ENCODE results near the gene CFAP298.
A peak's percentile ranks its signal among the peaks of the same experiment; 100 is the strongest.

Gene CFAP298

DNA sequence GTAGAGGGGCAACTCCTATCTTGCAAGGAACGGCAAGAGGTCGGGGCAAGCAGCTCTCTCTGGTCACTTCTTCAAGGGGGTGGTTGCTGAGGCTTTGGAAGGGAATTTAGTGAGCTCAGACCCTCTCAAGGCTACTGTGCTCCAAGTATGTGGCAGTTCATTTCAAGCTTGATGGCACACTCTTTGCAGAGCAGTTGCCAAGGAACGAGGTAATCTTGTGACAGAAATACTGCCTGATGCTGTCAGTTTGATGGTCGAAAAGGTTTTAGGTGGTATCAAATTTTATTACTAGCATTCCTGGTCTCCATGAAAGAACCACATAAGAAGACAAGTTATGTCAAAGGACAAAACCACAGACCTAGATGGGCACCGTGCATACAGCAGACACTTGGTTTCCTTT, 13.1 kb downstream of the CFAP298 start:
- DNase-seq (ENCODE audit: low spot score), result no peak

- peak; percentile 70 for DNase-seq (ENCODE audit: low spot score)
Measured at GRCh38 chr21:32597205-32597604, 15.0 kb downstream of the CFAP298 start.

DNA sequence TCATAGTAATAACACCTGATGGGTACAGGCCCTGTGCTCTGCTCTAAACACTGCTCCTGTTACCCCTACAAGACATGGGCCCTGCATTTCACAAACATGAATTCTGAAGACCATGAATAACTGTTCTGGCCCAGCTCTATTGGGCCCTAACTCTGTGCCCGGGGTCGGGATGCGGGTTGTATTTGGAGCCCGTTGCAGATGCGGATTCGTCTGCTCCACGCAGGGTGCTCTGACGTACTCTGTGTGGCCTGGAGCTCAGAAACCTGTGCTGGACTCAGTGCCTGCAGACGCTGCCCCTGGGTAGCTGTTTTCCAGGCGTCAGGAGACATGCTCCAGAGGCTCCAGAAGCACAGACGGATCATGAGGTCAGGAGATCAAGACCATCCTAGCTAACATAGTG, 16.7 kb downstream of the CFAP298 start:
- no peak for DNase-seq (ENCODE audit: low spot score)

GRCh38 chr21:32593690-32594089, 18.5 kb downstream of the CFAP298 start:
- no peak for DNase-seq (ENCODE audit: low spot score)

DNA sequence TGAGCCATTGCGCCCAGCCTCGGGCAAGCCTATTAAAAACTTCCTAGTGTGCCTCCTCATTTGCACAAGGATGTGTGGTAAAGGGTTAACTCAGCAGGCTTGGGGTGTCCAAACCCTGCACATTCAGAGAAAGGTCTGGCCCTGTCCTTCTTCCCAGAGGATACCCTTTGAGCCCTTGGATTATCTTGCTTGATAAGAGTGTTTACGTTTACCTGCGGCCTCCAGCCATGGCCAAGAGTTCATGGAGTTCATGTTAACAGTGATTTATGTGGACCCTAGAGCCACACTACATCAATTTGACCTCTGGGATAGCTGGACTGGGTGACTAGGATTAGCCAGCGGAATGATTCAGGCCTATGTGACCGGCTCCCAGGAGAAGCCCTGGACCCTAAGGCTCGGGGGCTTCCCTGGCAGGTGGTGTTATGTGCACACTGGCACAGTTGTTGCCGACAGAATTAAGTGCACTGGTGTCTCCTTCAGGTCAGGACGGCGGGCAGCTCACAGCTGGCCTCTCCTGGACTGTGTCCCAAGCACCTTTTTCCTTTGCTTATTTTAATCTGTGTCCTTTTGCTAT, 19.2 kb downstream of the CFAP298 start:
- DNase-seq (ENCODE audit: low spot score), result no peak

DNA sequence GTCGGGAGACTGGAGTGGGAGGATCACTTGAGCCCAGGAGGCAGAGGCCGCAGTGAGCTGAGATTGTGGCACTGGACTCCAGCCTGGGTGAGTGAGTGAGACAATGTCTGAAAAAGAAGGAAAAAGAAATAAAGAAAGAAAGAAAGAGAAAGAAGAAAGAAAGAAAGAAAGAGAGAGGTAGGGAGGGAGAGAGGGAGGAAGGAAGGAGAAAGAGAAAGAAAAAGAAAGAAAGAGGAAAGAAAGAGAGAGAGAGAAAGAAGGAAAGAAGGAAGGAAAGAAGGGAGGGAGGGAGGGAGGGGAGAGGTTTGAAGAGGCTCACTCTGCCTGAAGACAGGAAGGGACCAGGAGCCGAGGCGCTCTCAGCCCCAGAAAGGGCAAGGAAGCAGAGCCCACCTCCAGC, 22.0 kb downstream of the CFAP298 start:
- DNase-seq (ENCODE audit: low spot score), result no peak

- no peak for DNase-seq (ENCODE audit: low spot score)
Measured at GRCh38 chr21:32587651-32588050, 24.5 kb downstream of the CFAP298 start.

GRCh38 chr21:32587120-32587519, 25.1 kb downstream of the CFAP298 start:
- no peak for DNase-seq (ENCODE audit: low spot score)

DNA sequence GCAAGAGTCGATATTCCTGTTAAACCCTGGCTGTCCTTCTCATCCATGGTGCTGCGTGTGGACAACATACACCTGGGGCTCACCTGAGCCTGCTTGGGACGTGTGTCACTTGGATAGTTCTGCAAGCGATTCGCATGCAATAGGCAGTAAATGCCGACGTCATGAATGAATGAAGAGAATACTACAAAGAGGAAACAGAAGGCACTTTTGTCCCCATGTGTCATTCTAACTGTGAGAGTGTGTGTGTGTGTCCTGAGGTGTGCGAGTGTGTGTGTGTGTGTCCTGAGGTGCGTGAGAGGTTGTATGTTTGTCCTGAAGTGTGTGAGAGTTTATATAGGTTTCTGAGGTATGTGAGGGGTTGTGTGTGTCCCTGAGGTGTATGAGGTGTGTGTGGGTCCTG, 26.2 kb downstream of the CFAP298 start:
- DNase-seq (ENCODE audit: low spot score), result no peak

DNA sequence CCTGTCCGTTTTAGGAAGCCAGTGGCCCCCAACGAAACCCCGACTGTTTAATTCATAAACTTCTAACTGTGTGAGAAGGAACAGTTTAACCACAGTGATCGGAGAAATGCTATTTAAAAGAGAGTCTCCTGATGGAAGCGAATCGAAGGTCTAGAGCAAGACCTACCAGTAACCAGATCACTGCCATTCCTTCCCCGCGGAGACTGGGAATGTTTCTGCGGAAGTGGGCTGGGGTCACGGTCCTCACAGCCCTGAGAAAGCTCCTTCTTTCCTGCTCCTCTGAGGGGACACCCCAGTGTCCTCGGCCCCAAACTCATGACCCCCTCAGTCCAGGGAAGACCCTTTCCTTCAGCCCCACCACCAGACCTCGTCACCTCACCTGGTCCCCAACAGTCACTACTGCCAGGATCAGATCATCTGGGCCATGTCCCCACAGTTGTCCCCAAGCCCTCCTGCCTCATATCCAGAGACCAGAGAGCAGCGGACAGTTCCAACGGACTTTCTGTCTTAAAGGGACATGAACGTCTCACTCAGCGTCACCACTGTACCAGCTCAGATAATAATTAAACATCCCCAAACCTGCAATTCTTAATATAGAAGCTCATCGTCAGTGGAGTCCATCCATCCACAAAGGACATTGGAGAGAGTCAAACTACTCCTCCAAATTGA, 27.0 kb downstream of the CFAP298 start, which contains the start of gene TCP10L:
TCP10L (minus strand) TSS at position 482 of the 669 bp plus-strand sequence. CDS start 1,219 bp downstream, outside the sequence.
- no peak for DNase-seq (ENCODE audit: low spot score)

DNA sequence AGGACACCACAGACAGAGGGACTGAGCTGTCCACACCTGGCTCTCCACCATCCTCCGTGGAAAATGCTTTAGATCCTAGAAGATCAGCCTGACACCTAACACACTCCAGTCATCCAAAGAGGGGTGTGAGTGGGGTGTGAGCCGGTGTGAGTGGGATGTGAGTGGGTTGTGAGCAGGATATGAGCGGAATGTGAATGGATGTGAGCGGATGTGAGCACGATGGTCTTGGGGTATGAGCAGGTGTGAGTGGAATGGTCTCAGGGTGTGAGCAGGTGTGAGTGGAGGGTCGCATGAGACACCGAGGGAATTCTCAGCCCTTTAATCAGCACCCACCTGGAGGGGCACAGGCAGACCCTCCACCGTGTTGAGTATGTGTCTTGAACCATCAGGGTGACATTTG, 27.7 kb downstream of the CFAP298 start:
- no peak for DNase-seq (ENCODE audit: low spot score)

DNA sequence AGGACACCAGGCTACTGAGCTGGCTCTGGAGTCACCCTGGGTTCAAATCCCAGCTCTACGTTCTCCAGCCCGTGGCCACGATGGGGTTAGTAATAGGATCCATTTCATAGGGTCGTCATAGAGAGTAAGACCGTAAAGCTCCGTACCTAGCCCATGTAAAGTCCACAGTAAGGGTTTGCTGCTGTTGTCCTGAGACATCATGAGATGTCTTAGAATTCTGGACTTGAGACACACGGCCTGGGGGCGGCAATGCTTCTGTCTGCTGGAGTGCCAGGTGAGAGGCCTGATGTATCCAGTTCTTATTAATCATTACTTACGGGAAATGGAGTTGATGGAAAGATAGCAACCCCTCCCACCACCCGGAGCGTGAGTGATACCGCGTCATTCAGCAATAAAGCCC, 30.4 kb downstream of the CFAP298 start:
- no peak for DNase-seq (ENCODE audit: low spot score)

GRCh38 chr21:32580949-32581348, 31.2 kb downstream of the CFAP298 start:
- no peak for DNase-seq (ENCODE audit: low spot score)

- DNase-seq (ENCODE audit: low spot score), result no peak
Measured at GRCh38 chr21:32578107-32578691, 34.0 kb downstream of the CFAP298 start.

GRCh38 chr21:32576011-32576410, 36.2 kb downstream of the CFAP298 start:
- DNase-seq (ENCODE audit: low spot score), result no peak

- DNase-seq (ENCODE audit: low spot score), result no peak
Measured at GRCh38 chr21:32574946-32575925, 36.9 kb downstream of the CFAP298 start.

DNA sequence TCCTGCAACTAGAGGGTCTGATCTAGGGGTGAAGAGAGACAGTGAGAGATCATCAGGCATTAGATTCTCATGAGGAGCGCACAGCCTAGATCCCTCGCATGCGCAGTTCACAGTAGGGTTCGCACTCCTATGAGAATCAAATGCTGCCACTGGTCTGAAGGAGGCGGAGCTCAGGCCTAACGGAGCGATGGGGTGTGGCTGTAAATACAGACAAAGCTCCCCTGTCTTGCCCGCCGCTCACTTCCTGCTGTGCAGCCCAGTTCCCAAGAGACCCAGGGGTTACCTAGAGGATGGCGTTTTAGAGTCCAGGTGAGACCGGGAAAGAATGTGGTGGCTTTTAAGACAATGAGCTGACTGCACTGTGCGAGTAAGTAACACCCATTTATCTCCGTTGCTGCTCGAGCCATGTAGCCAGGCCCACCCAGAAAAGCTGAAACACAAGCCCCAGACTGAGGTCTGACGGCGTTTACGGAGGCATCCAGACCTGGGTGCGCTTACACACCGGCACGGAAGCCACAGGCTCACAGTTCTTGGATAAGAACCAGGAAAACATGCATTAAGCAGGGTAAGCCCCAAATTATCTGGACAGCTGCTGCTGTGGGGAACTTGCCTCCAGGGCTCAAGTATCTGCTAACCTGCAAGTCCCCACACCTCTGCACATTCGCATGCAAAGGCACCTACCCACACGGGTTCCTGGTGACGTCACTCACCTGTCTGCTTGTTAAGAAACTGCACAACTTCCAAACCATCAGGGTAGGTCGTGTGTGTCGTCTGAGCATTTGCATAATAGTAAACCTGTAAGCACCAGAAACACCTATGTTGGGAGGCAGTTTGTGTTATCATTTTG, 39.4 kb downstream of the CFAP298 start:
- no peak for DNase-seq (ENCODE audit: low spot score)

DNA sequence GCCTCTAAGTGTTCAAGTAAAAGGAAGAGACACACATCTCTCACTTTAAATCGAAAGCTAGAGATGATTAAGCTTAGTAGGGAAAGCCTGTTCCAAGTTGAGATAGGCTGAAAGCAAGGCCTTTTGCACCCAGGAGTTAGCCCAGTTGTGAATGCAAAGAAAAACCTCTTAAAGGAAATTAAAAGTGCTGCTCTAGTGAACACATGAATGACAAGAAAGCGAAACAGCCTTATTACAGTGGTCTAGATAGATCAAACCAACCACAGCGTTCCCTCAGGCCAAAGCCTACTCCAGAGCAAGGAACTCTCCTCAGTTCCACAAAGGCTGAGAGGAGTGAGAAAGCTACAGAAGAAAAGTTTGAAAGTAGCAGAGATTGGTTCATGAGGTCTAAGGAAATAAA, 41.7 kb downstream of the CFAP298 start:
- DNase-seq (ENCODE audit: low spot score), result no peak

DNA sequence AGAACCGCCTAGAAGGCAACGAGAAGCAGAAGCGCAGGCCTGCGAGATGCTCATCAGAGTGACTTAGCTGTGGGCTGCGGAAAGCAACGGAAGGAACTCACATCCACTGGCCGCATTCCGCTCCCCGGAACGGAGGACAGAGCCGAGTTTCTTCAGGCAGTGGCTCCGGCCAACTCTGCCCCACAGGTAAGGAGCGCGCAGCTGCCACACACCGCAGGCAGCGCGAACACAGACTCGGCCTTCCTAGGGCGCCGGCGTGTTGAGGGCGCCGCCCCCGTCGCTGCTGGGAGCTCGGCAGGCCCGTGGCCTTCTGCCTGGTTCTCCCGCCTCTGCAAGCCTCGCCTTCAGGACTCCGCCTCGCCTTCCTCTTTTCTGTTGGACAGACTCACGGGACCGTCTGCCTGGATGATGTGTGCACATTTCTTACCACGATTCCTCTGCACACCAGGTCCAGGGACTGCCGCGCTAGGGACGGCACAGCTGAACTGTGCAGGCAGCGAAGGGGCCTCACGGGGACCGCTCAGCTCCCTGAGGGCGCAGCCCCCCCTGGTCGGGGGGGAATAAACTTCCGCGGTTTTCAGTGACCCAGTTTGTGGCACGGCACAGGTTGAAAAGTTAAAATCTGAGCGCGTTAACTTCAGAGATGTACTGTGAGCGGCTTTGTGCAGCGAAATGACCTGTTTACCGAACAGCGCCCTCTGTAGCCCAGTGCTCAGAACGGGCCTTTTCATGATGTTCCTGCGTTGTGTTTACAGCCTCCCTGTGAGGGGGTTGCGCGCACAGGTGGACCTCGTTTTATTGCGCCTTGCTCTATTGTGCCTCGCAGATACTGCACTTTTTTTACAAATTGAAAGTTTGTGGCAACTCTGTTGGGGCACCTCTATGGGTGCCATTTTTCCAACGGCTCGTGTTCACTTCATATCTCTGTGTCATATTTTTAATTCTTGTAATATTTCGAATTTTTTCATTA, 42.6 kb downstream of the CFAP298 start:
- peak; percentile 76 for DNase-seq (ENCODE audit: low spot score)

GRCh38 chr21:32567626-32568025, 44.6 kb downstream of the CFAP298 start:
- DNase-seq (ENCODE audit: low spot score), result no peak

Data from AG08395 (cell line).